ENCODE measurements around the gene APAF1.

GRCh38 chr12:98751580-98752115, 106.6 kb downstream of the APAF1 start:
- TF ChIP-seq GATA2 (IDR thresholded peaks at IDR 0.05; ENCODE audit: low read depth, low read length) (peak; percentile 77), GATA3 (IDR thresholded peaks at IDR 0.05; ENCODE audit: low read depth, low read length) (peak; percentile 72)
